NOMO-1 treated with dmso at 0.1 percent for 144 hours (cell line): ENCODE data around the gene GAREM1.
"Not testable (repeated sequence)": the region's sequence is repeated elsewhere in the genome, so short reads cannot be mapped to it uniquely, and the experiment has no call there.

Experiments used
- DNase-seq: peaks from one replicate; lab custom pipeline; 2025; ENCODE audit not compliant: unreplicated experiment; lab: John Stamatoyannopoulos, UW

Gene GAREM1

GRCh38 chr18:32264401-32264800, 206.3 kb downstream of the GAREM1 start:
- DNase-seq: no peak

DNA sequence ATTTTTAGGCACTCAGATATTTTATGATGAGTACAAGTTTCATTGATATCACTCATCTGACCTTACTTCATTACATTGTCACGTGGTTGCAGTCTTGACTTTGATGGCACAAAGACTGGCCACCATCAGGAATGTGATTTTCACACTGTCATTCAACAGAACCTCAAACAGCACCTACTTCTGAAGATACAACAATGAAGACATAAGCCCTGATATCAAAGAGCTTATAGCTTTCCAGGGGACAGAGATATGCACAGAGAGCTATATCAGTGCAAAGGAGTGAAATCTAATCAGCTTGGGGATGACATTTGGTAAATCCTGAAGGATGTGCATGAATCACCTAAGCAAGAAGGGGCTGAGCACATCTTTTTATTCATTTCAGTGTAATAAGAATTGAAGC, 208.6 kb downstream of the GAREM1 start:
- DNase-seq: no peak

GRCh38 chr18:32261003-32261402, 209.7 kb downstream of the GAREM1 start:
- no peak for DNase-seq

- no peak for DNase-seq
Measured at GRCh38 chr18:32259553-32259952, 211.1 kb downstream of the GAREM1 start.

DNA sequence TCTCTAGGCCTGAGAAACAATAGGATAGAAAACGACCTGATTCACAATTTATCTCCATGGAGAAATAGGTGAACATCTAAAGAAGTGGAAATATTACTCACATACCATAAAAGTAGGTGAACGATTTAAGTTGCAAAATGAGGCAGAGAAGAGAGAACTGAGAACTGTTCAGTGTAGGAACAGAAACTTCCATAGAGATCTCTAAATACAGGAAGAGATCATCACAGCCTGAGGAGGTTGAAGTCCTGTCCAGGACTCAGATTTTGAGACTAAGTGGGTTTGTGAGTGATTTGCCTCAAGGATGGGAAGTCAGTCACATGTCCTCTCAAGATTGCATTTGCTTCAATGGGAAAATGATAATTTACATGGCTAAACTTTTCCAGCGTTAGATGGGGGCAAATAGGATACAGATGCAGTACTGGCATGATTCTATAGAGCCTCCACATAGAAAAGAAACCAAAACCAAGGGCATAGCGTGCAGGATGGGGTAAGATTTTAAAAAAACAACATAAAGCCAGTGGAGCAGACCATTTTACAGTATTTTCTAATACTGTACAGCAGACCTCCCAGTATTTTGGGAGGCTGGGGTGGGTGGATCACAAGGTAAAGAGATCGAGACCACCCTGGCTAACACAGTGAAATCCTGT, 212.0 kb downstream of the GAREM1 start:
- DNase-seq: no peak

GRCh38 chr18:32258148-32258547, 212.5 kb downstream of the GAREM1 start:
- DNase-seq: no peak

GRCh38 chr18:32257084-32257785, 213.4 kb downstream of the GAREM1 start:
- peak; percentile 27 for DNase-seq

- no peak for DNase-seq
Measured at GRCh38 chr18:32255570-32255969, 215.1 kb downstream of the GAREM1 start.

DNA sequence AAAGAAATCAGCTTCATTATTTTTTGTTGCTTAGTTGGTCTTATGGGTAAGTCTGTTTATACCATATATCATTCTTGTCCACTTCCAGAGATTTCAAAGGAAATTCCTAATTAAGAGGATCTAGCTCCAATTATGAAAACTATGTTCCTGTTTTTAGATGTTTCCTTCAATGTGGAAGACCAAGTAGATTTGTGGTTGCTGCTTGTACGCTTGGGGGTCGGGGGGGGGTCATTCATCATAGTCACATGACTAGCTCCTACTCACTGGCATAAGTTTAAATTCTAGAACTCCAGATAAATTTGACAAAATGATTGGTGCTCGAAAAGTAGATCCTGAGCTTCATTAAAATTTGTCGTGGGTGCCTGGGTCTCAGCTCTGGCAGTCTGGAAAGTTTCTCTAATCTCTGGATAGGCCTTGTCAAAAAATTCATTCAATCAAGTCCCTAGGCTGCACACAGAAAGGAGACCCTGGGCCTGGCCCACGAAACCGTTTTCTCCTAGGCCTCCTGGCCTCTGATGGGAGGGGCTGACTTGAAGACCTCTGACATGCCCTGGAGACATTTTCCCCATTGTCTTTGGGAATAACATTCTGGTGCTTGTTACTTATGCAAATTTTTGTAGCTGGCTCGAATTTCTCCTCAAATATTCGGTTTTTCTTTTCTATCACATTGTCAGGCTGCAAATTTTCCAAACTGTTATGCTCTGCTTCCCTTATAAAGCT, 218.4 kb downstream of the GAREM1 start:
- DNase-seq: no peak

DNA sequence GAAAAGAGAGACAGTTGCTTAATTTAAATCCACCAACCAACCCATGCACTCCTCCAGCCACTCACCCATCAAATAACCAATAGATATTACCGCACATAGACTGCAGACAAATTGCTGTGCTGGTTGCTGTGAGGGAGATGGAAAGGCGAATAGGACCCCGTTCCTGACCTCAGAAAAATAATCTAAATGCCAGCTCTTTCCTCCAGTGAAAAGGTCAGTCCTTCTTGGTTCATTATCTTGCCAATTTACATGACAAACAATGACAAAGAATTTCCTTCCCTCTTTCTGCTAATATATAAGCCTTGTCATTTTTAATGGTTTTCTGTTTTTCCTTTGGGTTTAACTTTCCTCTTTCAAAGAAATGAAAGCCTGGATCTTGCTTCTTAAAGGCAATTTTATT, 219.2 kb downstream of the GAREM1 start:
- DNase-seq: no peak

- no peak for DNase-seq
Measured at GRCh38 chr18:32249147-32249929, 221.3 kb downstream of the GAREM1 start.

- DNase-seq: no peak
Measured at GRCh38 chr18:32244881-32245280, 225.8 kb downstream of the GAREM1 start.

DNA sequence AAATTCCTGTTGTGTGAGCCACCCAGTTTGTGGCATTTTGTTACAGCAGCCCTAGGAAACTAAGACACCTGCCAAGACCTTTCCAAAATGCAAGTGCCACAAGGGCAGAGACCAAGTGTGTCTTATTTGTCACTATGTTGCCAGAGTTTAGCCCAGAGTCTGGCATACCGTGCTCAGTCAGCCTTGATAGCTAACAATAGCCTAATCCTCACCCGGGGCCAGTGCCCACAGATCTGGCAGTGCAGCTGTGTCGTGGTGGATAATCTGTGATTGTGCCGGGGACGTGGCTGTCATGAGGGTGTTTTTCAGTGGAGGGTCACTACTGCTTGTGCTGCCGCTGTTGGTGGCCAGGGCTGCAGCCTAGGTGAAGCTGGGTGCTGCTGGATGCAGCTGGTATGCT, 227.3 kb downstream of the GAREM1 start:
- DNase-seq: no peak

DNA sequence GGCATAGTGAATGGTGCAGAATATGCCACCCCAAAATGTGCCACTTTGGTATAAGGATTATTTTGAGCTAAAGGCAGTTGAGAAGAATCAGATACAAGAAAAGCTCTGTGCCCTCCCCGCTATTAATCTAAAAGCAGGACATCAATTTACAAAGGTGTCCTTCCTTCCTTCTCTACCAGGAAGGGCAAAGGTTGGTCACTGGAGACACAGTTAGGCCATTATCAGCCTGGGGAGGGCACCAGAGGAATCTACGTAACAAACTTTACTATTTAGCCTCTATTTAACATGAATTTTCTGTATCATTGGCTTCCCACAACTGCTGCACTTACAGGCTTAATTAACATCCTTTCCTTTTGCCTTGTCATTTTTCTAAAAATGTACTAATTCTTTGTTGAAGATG, 228.3 kb downstream of the GAREM1 start:
- no peak for DNase-seq

GRCh38 chr18:32238635-32239268, 231.9 kb downstream of the GAREM1 start:
- no peak for DNase-seq

DNA sequence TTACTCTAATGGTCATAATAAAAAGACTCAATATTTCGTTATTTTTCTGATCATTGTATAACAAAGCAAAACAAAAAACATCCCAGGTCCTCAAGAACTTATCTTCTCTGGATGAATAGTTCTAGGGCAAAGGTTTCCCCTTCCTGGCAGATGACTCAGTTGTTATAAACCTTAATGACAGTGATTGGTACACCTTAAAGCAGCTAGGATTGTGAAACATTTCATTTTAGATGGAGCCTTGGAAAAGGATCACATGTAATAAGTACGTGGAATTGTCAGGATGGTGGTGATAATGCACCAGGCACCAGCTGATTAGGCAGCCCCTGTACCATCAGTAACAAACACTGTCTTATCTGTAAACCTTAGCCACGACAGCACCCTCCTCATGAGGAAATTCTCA, 233.6 kb downstream of the GAREM1 start:
- no peak for DNase-seq

DNA sequence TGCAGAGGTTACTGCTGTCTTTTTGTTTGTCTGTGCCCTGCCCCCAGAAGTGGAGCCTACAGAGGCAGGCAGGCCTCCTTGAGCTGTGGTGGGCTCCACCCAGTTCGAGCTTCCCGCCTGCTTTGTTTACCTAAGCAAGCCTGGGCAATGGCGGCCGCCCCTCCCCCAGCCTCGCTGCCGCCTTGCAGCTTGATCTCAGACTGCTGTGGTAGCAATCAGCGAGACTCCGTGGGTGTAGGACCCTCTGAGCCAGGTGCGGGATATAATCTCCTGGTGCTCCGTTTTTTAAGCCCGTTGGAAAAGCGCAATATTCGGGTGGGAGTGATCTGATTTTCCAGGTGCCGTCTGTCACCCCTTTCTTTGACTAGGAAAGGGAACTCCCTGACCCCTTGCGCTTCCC, 237.3 kb downstream of the GAREM1 start:
- DNase-seq: not testable (repeated sequence)

- no peak for DNase-seq
Measured at GRCh38 chr18:32219431-32220018, 251.2 kb downstream of the GAREM1 start.

GRCh38 chr18:32216390-32216789, 254.3 kb downstream of the GAREM1 start:
- DNase-seq: no peak

GRCh38 chr18:32213693-32214092, 257.0 kb downstream of the GAREM1 start:
- DNase-seq: no peak
